K562 (cell line): Measurements from ENCODE around the gene QKI. TPM values are rescaled to one million over a fixed set of nuclear protein-coding genes. Genes with fewer than 3 reads are reported as not detected.

Experiments
- CBX5 ChIP-seq: IDR thresholded peaks from 2 replicates; pipeline ENCODE4 v1.6.1; 2014; ENCODE audit warnings: low read depth, borderline replicate concordance
- CHAMP1 ChIP-seq: fragments of 450-650 bp; IDR thresholded peaks from 2 replicates; pipeline ENCODE4 v1.6.1; 2016; ENCODE audit warnings: mild to moderate bottlenecking
- EHMT2 ChIP-seq: fragments of 450-650 bp; IDR thresholded peaks from 2 replicates; pipeline ENCODE4 v1.6.1; 2018; ENCODE audit warnings: antibody characterized with exemption
- FOS ChIP-seq: IDR thresholded peaks from 3 replicates; pipeline ENCODE4 v1.6.1; 2011; ENCODE audit not compliant: insufficient read length; ENCODE audit errors: extremely low read depth
- FOXM1 ChIP-seq, 2 experiments: fragments of 450-650 bp in 1 of 2; sonication (generic) in 1 of 2; formaldehyde crosslinking in 1 of 2; IDR thresholded peaks; 2 replicates each; pipeline versions ENCODE4 v1.6.1 to v1.9.0; 2017 to 2022; ENCODE audit warnings: low read depth in 2 of 2, mild to moderate bottlenecking in 2 of 2, missing genetic modification reagents in 1 of 2, moderate library complexity in 1 of 2
- GABPB1 ChIP-seq: sonication (generic); formaldehyde crosslinking; IDR thresholded peaks from 2 replicates; pipeline ENCODE4 v1.8.0; 2022; ENCODE audit warnings: mild to moderate bottlenecking, missing genetic modification reagents
- JUND ChIP-seq, 2 experiments: IDR thresholded peaks; 2 replicates in 1 of 2; 3 replicates in 1 of 2; pipeline ENCODE4 v1.6.1; 2011; ENCODE audit warnings: borderline replicate concordance in 2 of 2, low read depth in 2 of 2, low read length in 2 of 2, improper control_type of control experiment in 1 of 2, missing biosample characterization in 1 of 2, missing genetic modification characterization in 1 of 2, missing genetic modification reagents in 1 of 2
- KAT2B ChIP-seq: IDR thresholded peaks from one replicate; pipeline ENCODE4 v1.6.1; 2012; ENCODE audit warnings: low read depth, mild to moderate bottlenecking, control low read depth, inconsistent platforms, low read length, moderate library complexity
- LEF1 ChIP-seq: fragments of 450-650 bp; IDR thresholded peaks from 2 replicates; pipeline ENCODE4 v1.6.1; 2016; ENCODE audit warnings: mild to moderate bottlenecking
- RFX1 ChIP-seq: fragments of 450-650 bp; IDR thresholded peaks from 2 replicates; pipeline ENCODE4 v1.6.1; 2016; ENCODE audit warnings: mild to moderate bottlenecking, moderate library complexity
- RNF2 ChIP-seq: sonication (generic); IDR thresholded peaks from 2 replicates; pipeline ENCODE4 v1.6.1; 2016
- SMARCC2 ChIP-seq: fragments of 450-650 bp; IDR thresholded peaks from 2 replicates; pipeline ENCODE4 v1.6.1; 2017; ENCODE audit warnings: antibody characterized with exemption, moderate library complexity, mild to moderate bottlenecking, low read depth
- SNAPC5 ChIP-seq: fragments of 250-450 bp; sonication (Bioruptor Pico); IDR thresholded peaks from 2 replicates; pipeline ENCODE4 v1.8.0; 2021; ENCODE audit warnings: moderate library complexity, mild to moderate bottlenecking, inconsistent platforms
- ZFP1 ChIP-seq: fragments of 450-650 bp; formaldehyde crosslinking; IDR thresholded peaks from 2 replicates; pipeline ENCODE4 v1.4.0; 2020; ENCODE audit warnings: mild to moderate bottlenecking, mixed read lengths
- polyA plus RNA-seq, 8 experiments: library from polyadenylated mRNA; depleted of rRNA in 4 of 8; stranded (reverse) in 5 of 8; unstranded in 3 of 8; fragments of >200 nt; fragmentation: Nextera tagmentation in 2 of 8; fragmentation: Illumina TruSeq in 1 of 8; extraction: Ambion mirVana in 2 of 8; extraction: Trizol in 1 of 8; gene quantifications; 2 replicates each; pipeline versions ENCODE4 v1.2.1 to v1.2.3, GENCODE V29; 2011 to 2014; ENCODE audit warnings: inconsistent platforms in 1 of 8, missing spikeins in 1 of 8
- total RNA-seq, 7 experiments: library from RNA; depleted of rRNA in 6 of 7; stranded (reverse); fragments of >200 nt in 6 of 7; fragmentation: Illumina TruSeq in 2 of 7; extraction: Trizol in 2 of 7; gene quantifications; 2 replicates each; pipeline versions ENCODE4 v1.2.1 to v1.2.3, GENCODE V29; 2011 to 2021; ENCODE audit warnings: low replicate concordance in 1 of 7
- TF ChIP-seq, protein P1 (sequence below): sonication (generic); formaldehyde crosslinking; IDR thresholded peaks from 2 replicates; pipeline ENCODE4 v1.8.1; 2023; ENCODE audit warnings: mild to moderate bottlenecking, missing genetic modification reagents
- TF ChIP-seq, protein P2 (sequence below): fragments of 250-450 bp; sonication (Bioruptor Pico); IDR thresholded peaks from 2 replicates; pipeline ENCODE4 v1.4.0; 2020

QKI gene
- total and polyA plus RNA-seq, 9 of the 15 experiments (the other 6 are each of a cell fraction or from before 2014, with no cell fraction given), result 20.4 to 215 (median 123) TPM

DNA sequence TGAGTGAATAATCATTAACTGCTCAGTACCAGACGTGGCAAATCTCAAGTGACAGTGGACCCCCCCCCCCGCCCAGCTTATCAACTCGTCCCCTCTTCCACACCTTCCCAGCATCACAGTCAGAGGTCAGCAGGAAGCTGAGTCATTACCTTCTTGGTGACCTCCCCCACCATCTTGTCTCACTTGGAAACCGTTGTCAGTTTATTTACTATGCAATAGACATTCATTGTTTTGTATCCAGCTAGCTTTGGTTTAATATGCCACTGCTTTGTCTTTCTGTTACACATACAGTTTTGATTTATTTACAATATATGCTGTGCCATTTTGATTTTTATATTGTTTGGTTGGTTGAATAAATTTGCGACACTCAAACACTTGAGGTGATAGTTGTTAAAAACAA, 158.1 kb downstream of the QKI start (continued):
- TF ChIP-seq, protein P1, sequence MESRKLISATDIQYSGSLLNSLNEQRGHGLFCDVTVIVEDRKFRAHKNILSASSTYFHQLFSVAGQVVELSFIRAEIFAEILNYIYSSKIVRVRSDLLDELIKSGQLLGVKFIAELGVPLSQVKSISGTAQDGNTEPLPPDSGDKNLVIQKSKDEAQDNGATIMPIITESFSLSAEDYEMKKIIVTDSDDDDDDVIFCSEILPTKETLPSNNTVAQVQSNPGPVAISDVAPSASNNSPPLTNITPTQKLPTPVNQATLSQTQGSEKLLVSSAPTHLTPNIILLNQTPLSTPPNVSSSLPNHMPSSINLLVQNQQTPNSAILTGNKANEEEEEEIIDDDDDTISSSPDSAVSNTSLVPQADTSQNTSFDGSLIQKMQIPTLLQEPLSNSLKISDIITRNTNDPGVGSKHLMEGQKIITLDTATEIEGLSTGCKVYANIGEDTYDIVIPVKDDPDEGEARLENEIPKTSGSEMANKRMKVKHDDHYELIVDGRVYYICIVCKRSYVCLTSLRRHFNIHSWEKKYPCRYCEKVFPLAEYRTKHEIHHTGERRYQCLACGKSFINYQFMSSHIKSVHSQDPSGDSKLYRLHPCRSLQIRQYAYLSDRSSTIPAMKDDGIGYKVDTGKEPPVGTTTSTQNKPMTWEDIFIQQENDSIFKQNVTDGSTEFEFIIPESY, result no peak
- peak; percentile 93 for TF ChIP-seq EHMT2
- TF ChIP-seq SNAPC5 (CRISPR knock-in tag), result no peak
- TF ChIP-seq, protein P2, sequence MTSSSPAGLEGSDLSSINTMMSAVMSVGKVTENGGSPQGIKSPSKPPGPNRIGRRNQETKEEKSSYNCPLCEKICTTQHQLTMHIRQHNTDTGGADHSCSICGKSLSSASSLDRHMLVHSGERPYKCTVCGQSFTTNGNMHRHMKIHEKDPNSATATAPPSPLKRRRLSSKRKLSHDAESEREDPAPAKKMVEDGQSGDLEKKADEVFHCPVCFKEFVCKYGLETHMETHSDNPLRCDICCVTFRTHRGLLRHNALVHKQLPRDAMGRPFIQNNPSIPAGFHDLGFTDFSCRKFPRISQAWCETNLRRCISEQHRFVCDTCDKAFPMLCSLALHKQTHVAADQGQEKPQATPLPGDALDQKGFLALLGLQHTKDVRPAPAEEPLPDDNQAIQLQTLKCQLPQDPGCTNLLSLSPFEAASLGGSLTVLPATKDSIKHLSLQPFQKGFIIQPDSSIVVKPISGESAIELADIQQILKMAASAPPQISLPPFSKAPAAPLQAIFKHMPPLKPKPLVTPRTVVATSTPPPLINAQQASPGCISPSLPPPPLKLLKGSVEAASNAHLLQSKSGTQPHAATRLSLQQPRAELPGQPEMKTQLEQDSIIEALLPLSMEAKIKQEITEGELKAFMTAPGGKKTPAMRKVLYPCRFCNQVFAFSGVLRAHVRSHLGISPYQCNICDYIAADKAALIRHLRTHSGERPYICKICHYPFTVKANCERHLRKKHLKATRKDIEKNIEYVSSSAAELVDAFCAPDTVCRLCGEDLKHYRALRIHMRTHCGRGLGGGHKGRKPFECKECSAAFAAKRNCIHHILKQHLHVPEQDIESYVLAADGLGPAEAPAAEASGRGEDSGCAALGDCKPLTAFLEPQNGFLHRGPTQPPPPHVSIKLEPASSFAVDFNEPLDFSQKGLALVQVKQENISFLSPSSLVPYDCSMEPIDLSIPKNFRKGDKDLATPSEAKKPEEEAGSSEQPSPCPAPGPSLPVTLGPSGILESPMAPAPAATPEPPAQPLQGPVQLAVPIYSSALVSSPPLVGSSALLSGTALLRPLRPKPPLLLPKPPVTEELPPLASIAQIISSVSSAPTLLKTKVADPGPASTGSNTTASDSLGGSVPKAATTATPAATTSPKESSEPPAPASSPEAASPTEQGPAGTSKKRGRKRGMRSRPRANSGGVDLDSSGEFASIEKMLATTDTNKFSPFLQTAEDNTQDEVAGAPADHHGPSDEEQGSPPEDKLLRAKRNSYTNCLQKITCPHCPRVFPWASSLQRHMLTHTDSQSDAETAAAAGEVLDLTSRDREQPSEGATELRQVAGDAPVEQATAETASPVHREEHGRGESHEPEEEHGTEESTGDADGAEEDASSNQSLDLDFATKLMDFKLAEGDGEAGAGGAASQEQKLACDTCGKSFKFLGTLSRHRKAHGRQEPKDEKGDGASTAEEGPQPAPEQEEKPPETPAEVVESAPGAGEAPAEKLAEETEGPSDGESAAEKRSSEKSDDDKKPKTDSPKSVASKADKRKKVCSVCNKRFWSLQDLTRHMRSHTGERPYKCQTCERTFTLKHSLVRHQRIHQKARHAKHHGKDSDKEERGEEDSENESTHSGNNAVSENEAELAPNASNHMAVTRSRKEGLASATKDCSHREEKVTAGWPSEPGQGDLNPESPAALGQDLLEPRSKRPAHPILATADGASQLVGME (CRISPR knock-in tag), result no peak
- TF ChIP-seq SMARCC2, result peak; percentile 48; the same call in 1 of the 2 replicates
- TF ChIP-seq LEF1, result no peak; the same call in 1 of the 2 replicates
- TF ChIP-seq FOXM1 (IDR thresholded peaks at IDR 0.05; ENCODE audit: low read depth), result peak; percentile 74
- no peak for TF ChIP-seq FOXM1 (CRISPR knock-in tag; IDR thresholded peaks at IDR 0.05; ENCODE audit: low read depth)
- TF ChIP-seq GABPB1, result peak; percentile 31; the same call in 1 of the 2 replicates
- TF ChIP-seq KAT2B, result no peak
- no peak for TF ChIP-seq CBX5
- no peak for TF ChIP-seq ZFP1 (CRISPR knock-in tag)
- peak; percentile 58 for TF ChIP-seq RFX1
- TF ChIP-seq RNF2, result peak; percentile 81
- peak; percentile 15 for TF ChIP-seq FOS
- TF ChIP-seq JUND (IDR thresholded peaks at IDR 0.05; ENCODE audit: borderline replicate concordance, low read depth, low read length), result peak; percentile 96
- TF ChIP-seq JUND (tag; IDR thresholded peaks at IDR 0.05; ENCODE audit: borderline replicate concordance, low read depth, low read length), result peak; percentile 80; the same call in 1 of the 3 replicates
- TF ChIP-seq CHAMP1, result peak; percentile 95
